Esophagus (tissue), 2 donors: ENCODE measurements around the gene HYAL2. TPM values are rescaled to one million over a fixed set of nuclear protein-coding genes. Genes with fewer than 3 reads are reported as not detected.

Source experiments
- H3K27ac ChIP-seq, 2 donors: one replicate each; pipeline ENCODE4 v1.5.1; 2013; ENCODE audit warnings: low read depth in 2 of 2, mild to moderate bottlenecking in 2 of 2, inconsistent platforms in 1 of 2, low read length in 1 of 2, moderate library complexity in 1 of 2
- H3K27me3 ChIP-seq, 2 donors: one replicate each; pipeline ENCODE4 v1.6.1; 2013; ENCODE audit warnings: low read length in 2 of 2, control low read depth in 1 of 2, mild to moderate bottlenecking in 1 of 2; ENCODE audit not compliant: insufficient read depth in 2 of 2, control insufficient read depth in 1 of 2
- H3K36me3 ChIP-seq, 2 donors: one replicate each; pipeline ENCODE4 v1.6.1; 2013; ENCODE audit warnings: low read length in 1 of 2; ENCODE audit not compliant: control insufficient read depth in 2 of 2, insufficient read depth in 2 of 2
- H3K4me1 ChIP-seq, 2 donors: one replicate each; pipeline ENCODE4 v1.6.1; 2013; ENCODE audit warnings: low read length in 1 of 2; ENCODE audit not compliant: control insufficient read depth in 2 of 2, insufficient read depth in 2 of 2
- H3K4me3 ChIP-seq, 2 donors: one replicate each; pipeline ENCODE4 v1.5.1; 2013; ENCODE audit warnings: low read length in 2 of 2, mild to moderate bottlenecking in 2 of 2, low read depth in 1 of 2, moderate library complexity in 1 of 2
- H3K9me3 ChIP-seq, 2 donors: one replicate each; pipeline ENCODE4 v1.6.1; 2013; ENCODE audit warnings: mild to moderate bottlenecking in 2 of 2, low read depth in 1 of 2, low read length in 1 of 2, moderate library complexity in 1 of 2; ENCODE audit not compliant: control insufficient read depth in 2 of 2, insufficient read depth in 1 of 2
- WGBS, 2 donors: extraction: QIAGEN DNeasy Blood & Tissue Kit; methylation state at CpG; one replicate each; pipeline ENCODE4 v1.1.7; 2013; 5-methylcytosine and 5-hydroxymethylcytosine counted together
- polyA plus RNA-seq, 2 donors: library from polyadenylated mRNA; stranded (reverse); fragments of 200-250 nt; gene quantifications; one replicate each; pipeline ENCODE4 v1.2.3, GENCODE V29; 2013
- donor health status: healthy with polysubstance abuse.
- donor health status: Bipolar disorder and iron deficiency.

HYAL2 gene
- polyA plus RNA-seq, 2 donors: 25.6 to 43.1 TPM

- peak overlapping the region; percentile 5 to 77 for H3K27ac ChIP-seq
- peaks cover 13 to 39% of the 10 kb centered on the region in 2 donors for H3K4me1 ChIP-seq
- no peaks in the 10 kb centered on the region for H3K27me3 ChIP-seq
- no peaks in the 10 kb centered on the region for H3K36me3 ChIP-seq
- no peak overlapping the region for H3K4me3 ChIP-seq
- H3K9me3 ChIP-seq: no peaks in the 10 kb centered on the region
- WGBS, 2 donors: 43 to 48% methylated on average over 4 of the region's 4 CpGs
These were observed 53.1 kb downstream of the HYAL2 start for GRCh38 chr3:50269460-50269859.

GRCh38 chr3:50268703-50269451 lies 53.7 kb downstream of the HYAL2 start, which contains the start of gene SEMA3B:
Gene SEMA3B, plus strand, starts transcription at chr3:50269147. Its CDS starts 94 bp downstream, at chr3:50269241.
- Histone ChIP-seq H3K4me1 (peaks cover 13 to 39% of the 10 kb centered on the region in 2 donors), H3K36me3 (no peaks in the 10 kb centered on the region), H3K27ac (peak within 1 kb of the TSS; percentile 20 to 77), H3K4me3 (no peak within 1 kb of the TSS), H3K27me3 (no peaks in the 10 kb centered on the region), H3K9me3 (no peaks in the 10 kb centered on the region)
- WGBS, 2 donors: 25 to 31% methylated on average over 19 to 21 of the region's 21 CpGs

GRCh38 chr3:50268276-50268675 lies 54.3 kb downstream of the HYAL2 start:
- H3K4me3 ChIP-seq: no peak overlapping the region
- peaks cover 13 to 37% of the 10 kb centered on the region in 2 donors for H3K4me1 ChIP-seq
- no peaks in the 10 kb centered on the region for H3K27me3 ChIP-seq

More at GRCh38 chr3:50268276-50268675, 54.3 kb downstream of the HYAL2 start:
- Histone ChIP-seq H3K27ac (peak overlapping the region; percentile 20 to 77), H3K36me3 (no peaks in the 10 kb centered on the region), H3K9me3 (no peaks in the 10 kb centered on the region)
- 14 to 19% methylated on average over 3 of the region's 3 CpGs for WGBS, 2 donors

Other genes starting within 250 kb of the HYAL2 start
- gene RBM5, start 233.8 kb downstream of the HYAL2 start, polyA plus RNA-seq: 10 to 100 TPM; 62.0 to 97.4 TPM
- 10 to 100 TPM; 55.4 to 79.6 TPM for gene SEMA3F, start 167.4 kb downstream of the HYAL2 start, polyA plus RNA-seq
- gene GNAT1, start 131.1 kb downstream of the HYAL2 start, polyA plus RNA-seq: under 1 TPM; 0.02 to 0.07 TPM
- gene SLC38A3, start 117.5 kb downstream of the HYAL2 start, polyA plus RNA-seq: under 1 TPM; 0.08 to 0.11 TPM
- 10 to 100 TPM; 52.2 to 61.8 TPM for gene GNAI2, start 86.5 kb downstream of the HYAL2 start, polyA plus RNA-seq
- gene SEMA3B, start 53.6 kb downstream of the HYAL2 start, polyA plus RNA-seq: 1 to 10 TPM; 5.2 to 7.8 TPM
- gene LSMEM2, start 43.7 kb downstream of the HYAL2 start, polyA plus RNA-seq: under 1 TPM; 0.07 to 0.16 TPM
- gene IFRD2, start 30.3 kb downstream of the HYAL2 start, polyA plus RNA-seq: 10 to 100 TPM; 65.6 to 69.5 TPM
- gene HYAL3, start 23.3 kb downstream of the HYAL2 start, polyA plus RNA-seq: 1 to 10 TPM; 3.4 to 5.1 TPM
- gene NAA80, start 23.3 kb downstream of the HYAL2 start, polyA plus RNA-seq: 10 to 100 TPM in 1 of 2 donors, 1 to 10 TPM in 1; 6.9 to 11.2 TPM
- 1 to 10 TPM; 3.2 to 4.2 TPM for gene HYAL1, start 19.2 kb downstream of the HYAL2 start, polyA plus RNA-seq
- 10 to 100 TPM; 14.2 to 34.6 TPM for gene TUSC2, start 5.5 kb upstream of the HYAL2 start, polyA plus RNA-seq
- 10 to 100 TPM; 15.0 to 20.3 TPM for gene RASSF1, start 18.1 kb upstream of the HYAL2 start, polyA plus RNA-seq
- gene ZMYND10, start 23.0 kb upstream of the HYAL2 start, polyA plus RNA-seq: under 1 TPM; 0.29 to 0.35 TPM
- gene NPRL2, start 28.0 kb upstream of the HYAL2 start, polyA plus RNA-seq: 10 to 100 TPM; 14.9 to 16.4 TPM
- 10 to 100 TPM; 12.8 to 21.8 TPM for gene CYB561D2, start 28.1 kb upstream of the HYAL2 start, polyA plus RNA-seq
- 10 to 100 TPM; 16.2 to 23.0 TPM for gene TMEM115, start 36.8 kb upstream of the HYAL2 start, polyA plus RNA-seq
- gene CACNA2D2, start 180.9 kb upstream of the HYAL2 start, polyA plus RNA-seq: under 1 TPM; 0.28 to 0.31 TPM
- 1 to 10 TPM; 1.8 to 2.0 TPM for gene C3orf18, start 245.0 kb upstream of the HYAL2 start, polyA plus RNA-seq
- gene HEMK1, start 246.8 kb upstream of the HYAL2 start, polyA plus RNA-seq: 10 to 100 TPM in 1 of 2 donors, 1 to 10 TPM in 1; 8.3 to 12.9 TPM